Inferior parietal cortex (tissue), 1 donor: ENCODE results near the gene PDF.
"Not testable (repeated sequence)": the region's sequence is repeated elsewhere in the genome, so short reads cannot be mapped to it uniquely, and the experiment has no call there.

Source experiments
- DNase-seq: peaks from one replicate; pipeline ENCODE4 v3.0.0-alpha.2; 2016; ENCODE audit errors: extremely low spot score

PDF gene

DNA sequence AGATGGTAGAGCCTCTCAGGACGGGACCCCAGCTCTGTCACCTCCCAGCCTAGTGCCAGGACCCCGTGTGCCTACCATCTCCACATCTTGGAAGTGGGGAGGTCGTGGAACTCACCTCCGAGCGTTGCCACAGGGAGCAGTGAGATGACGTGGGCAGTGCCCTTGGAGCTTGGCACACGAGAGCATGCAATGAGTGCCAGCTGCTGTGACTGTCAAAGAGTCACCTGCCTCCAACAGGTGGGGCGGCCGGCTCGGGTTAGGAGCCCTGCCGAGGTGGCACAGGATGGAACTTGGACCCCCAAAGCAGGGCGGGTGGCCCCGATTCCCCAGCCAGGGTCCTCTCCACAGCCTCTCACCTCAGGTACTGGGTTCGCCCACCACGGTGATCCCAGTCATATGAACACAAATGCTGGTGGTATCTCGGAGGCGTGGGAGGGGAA, 13.8 kb downstream of the PDF start:
- no peak for DNase-seq

DNA sequence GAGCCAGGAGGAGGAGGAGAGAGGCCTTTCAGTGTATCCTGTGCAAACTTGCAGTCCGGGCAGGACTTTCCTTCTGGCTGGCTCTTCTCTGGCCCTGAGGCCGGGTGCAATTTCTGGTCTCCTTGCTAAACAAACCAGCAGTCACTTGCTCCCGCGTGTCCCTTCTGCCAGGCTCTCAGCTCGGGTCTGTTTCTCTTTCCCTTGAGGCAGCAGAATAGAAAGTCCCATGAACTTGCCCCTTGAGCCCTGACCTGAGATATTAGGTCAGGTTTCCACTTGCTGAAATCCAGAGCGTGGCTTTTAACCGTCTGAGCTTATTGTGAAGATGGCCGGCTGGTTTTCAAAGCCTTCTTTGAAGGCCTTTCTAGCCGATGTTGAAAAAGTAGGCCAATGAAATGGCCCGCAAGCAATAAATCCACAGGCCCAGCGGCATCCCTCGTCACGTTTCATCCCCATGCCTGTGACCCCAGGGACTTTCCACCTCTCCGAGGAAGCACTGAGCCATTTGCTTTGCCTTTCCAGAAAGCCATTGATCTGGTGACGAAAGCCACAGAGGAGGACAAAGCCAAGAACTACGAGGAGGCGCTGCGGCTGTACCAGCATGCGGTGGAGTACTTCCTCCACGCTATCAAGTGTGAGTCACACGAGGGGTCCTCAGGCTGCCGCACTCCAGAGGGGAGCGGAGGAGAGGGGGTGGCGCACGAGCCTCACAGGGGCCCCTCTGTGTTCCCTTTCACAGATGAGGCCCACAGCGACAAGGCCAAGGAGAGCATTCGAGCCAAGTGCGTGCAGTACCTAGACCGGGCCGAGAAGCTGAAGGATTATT, 14.7 kb downstream of the PDF start:
- DNase-seq = no peak

DNA sequence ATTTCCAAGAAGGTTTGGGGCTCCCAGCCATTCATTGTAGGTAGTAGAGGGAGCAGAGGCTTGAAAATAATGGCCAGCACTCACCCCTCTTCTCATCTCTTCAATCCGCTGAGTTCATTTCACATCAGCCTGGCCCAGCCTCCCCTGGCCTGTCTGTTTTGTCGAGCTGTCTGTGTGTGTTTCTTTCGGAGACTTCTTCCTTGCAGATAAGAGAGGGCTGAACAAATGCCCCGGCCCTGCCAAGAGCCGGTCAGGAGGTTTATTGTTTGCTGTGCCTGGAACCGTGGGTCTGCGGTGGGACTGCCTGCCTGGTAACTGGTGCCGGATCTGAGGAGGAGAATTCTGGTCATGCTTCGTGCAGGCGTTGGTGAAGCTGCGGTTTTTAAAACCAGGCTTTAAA, 15.9 kb downstream of the PDF start:
- DNase-seq = no peak

DNA sequence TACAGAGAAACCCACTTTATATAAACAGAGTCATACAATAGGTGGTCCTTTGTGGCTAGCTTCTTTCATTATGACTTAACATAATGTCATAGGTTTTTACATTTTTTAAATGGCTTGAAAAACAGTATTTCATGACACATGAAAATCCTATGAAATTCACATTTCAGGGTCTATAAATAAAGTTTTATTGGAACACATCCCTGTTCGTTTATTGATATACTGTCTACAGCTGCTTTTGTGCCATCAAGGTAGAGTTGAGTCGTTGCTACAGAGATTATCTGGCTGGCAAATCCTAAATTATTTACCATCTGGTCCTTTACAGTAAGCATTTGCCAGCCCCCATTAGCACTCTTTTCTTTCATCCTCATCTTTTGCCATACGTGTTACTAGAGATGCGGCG, 16.9 kb downstream of the PDF start:
- DNase-seq = no peak

DNA sequence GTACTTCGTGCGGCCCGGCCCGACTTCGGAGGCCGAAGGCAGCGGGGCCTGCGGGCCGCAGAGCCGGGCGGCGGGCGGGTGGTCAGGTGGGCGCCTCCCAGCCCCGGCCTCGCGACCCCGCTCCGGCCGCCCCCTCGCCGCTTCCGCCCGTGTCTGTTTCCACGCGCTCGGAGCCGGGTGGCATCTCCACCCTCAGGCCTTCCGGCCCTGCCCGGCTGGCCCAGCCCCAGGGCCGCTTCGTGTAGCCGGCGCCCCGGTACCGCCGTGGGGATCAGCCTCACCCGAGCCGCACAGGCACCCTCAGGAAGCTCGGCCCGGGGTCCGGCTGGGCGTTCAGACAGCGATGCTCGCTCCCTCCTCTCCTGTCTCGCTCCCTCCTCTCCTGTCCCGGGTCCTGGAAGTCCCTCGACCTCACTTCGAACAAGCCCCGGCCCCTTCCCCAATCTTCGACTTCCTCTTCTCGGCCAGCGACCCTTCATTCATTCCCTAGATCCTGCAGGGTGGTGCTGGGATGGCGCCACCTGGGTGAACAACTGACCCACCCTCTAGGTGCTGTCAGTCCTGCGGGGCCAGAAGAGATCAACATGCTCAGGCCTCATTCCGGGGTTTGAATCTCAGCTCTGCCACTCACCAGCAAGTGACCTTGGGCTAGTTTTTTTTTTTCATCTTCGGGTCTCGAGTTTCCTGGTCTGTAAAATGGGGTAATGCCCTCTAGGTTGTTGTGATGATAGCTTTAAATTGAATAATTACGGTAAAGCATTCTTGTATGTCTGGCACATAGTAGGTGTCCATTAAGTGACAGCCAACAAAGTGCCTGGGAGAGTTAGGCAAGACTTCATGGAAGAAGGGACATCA, 18.6 kb downstream of the PDF start:
- DNase-seq = no peak

DNA sequence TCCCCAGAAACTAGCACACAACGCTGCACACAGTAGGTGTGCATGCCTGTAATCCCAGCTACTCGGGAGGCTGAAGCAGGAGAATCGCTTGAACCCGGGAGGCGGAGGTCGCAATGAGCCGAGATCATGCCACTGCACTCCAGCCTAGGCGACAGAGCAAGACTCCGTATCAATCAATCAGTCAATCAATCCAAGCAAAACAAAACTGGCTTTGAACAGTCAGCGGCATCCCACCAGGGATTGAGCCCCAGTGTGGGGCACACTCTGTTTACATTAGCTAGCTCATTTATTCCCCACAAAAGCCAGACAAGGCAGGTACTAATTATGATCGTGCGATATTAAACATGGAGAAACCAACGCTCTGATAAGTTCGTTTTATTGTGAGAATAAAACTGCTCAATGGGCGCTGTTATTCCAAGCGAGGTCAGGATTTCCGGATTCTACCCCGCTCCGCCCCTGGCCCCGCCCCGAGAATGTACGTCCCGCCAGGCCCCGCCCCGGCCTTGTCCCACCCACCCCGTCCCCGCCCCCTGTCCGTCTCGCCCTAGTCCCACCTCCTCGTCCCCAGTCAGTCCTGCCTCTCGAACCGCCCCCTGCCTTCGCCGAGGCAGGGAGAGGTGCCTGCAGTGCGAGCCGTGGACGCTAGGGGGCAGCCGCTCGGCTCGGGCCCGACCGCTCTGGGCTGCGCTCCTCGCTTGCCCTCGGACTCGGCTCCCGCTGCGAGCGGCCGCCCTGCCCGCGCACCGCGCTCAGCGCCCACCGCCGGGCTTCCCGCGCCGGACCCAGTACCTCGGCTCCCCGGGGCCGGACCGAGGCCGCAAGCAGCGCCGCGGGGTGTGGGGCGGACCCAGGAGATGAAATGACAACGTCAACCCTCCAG, 19.5 kb downstream of the PDF start, which contains the start of gene VPS4A:
Gene VPS4A (plus strand): TSS at position 698 of the 880 bp plus-strand sequence. CDS start 162 bp downstream, at position 860.
- DNase-seq = peak; percentile 95

DNA sequence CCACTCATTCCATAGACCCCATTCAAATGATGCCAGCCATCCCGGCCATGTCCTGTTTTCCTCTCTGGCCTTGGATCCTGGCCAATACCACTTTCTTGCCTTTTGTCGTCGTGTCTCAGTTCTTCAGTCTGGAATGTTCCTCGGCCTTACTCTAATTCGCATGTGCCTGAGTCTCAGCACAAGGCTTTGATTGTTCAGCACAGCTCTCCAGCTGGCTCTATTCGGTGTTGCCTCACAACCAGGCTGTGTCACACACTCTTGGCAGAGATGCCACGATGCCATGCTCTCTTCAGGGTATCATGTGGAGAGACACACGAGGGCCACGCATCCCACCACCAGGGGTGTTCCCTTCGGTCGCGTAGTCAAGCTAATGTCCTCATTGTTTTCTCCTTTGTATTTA, 21.1 kb downstream of the PDF start:
- peak; percentile 51 for DNase-seq

DNA sequence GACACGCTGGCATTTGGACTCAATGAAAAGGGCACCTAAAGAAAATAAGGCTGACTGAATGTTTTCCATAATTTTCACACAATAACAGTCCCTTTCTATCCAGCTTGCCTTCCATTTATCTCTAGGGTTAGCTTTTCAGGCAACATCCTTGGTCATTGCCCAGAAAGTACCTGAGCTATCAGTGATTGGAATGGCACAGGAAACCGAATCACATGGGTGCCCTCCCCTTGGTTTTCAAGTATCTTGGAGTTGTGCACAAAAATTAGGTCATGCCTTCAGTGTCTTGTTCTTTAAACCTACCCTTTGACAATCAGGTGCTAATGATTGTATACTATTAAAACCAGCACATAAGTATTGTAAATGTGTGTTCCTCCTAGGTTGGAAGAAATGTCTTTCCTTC, 22.5 kb downstream of the PDF start:
- DNase-seq = no peak

DNA sequence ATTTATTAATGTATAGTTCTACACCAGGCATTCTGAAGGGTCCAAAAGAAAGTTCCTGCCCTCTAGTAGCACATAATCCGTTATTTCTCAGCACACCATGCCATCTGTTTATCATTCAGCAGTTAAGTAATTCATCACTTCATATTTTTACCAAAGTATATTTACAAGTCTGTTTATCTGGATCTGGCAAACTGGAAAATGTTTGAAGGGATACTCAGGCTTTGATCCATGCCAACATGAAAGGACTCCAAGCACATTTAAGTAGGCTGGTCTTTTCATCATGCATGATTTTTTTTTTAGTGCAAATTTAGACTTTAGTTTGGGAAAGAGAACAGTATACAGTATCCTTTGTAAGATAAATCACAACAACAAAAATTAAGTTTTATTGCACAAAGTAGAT, 23.3 kb downstream of the PDF start:
- DNase-seq = no peak

DNA sequence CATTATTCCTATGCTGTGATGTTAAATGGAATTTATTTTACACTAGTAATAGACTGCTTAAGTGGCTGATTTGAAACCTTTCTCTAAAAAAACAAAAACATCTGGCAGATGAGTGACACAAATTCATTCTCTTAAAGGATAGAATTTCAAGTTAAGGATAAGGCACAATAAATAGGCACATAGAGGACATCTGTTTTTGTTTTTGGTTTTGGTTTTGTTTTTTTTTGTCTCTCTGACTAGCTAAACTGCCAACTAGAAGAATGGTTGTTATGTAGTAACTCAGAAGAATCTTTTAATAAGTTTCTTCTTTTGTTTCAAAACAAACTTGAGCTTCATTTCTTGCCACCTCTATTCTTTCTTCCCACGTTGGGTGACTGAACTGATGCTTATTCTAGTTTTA, 24.4 kb downstream of the PDF start:
- DNase-seq = no peak

DNA sequence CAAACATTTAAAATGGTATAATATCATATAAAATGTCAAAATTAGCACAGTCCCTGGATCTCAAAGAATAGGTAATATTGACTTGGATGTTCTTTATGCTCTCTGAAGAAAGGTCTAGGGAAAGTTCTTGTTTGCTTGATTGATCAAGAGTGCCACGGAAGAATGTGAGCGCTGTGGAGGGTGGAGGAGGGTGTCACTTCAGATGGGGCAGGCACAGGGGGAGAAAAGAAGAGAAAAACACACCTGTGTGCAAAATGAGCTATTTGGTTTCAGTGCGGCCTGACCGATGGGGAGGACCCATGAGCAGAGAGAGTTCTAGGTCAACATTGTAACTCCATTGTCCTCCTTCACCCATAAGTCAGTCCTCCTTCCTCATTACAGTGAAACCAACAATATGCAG, 28.1 kb downstream of the PDF start:
- no peak for DNase-seq

DNA sequence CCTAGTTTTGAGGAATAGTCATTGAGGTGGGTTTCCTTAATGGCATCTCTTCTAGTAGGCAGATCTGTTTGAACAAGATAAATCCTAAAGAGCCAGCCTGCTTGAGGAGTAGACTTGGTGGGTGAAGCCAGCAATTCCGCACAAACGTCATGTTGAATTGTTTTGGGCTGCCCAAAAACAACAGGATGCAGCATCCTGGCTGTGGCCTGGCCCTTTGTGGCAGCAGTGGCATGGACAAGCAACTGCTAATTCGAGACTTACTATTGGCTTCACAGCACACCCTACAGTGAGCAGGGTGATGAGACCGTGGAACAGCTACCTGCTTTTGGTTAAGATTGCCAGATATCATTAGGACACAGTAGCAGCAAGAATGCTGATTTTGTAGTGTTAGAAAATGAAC, 28.5 kb downstream of the PDF start:
- DNase-seq = no peak

DNA sequence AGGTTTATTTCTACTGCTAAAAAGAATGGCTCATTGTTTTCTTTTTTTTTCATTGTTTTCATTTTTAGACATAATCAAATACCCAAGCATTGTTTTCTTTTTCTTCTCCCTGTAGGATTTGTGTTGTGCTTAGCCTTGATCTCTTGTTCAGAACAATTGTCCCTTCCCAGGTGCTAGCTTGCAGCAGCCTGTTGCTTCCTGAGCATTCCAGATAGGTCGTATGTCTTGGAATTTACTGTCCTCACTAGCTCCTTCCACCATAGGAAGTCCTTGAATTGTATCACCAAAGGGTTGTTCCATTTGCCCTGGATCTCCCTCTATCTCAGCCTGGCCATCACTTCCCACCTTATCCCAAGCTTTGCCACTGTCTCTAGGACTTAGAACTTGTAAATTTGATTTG, 29.2 kb downstream of the PDF start:
- no peak for DNase-seq

DNA sequence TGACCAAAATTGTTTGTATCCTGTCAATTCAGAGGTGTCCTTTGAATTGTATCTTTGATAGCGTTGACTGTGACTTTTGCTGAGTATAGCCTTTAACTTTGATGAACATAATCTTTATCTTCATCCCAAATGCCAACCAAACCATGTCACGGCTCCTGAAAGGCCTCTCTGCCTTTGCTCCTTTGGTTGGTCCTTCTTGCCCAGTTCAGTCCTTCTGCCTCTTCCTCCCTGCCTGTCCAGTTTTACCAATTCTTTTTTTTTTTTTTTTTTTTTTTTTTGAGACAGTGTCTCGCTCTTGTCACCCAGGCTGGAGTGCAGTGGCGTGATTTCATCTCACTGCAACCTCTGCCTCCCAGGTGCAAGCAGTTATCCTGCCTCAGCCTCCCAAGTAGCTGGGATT, 32.1 kb downstream of the PDF start:
- no peak for DNase-seq

DNA sequence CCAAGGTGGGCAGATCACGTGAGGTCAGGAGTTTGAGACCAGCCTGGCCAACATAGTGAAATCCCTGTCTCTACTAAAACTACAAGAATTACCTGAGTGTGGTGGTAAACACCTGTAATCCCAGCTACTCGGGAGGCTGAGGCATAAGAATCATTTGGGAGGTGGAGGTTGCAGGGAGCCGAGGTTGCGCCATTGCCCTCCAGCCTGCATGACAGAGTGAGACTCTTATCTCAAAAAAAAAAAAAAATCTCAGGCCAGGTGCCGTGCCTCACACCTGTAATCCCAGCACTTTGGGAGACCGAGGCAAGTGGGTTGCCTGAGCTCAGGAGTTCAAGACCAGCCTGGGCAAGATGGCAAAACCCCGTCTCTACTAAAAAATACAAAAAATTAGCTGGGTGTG, 33.6 kb downstream of the PDF start:
- DNase-seq = not testable (repeated sequence)

DNA sequence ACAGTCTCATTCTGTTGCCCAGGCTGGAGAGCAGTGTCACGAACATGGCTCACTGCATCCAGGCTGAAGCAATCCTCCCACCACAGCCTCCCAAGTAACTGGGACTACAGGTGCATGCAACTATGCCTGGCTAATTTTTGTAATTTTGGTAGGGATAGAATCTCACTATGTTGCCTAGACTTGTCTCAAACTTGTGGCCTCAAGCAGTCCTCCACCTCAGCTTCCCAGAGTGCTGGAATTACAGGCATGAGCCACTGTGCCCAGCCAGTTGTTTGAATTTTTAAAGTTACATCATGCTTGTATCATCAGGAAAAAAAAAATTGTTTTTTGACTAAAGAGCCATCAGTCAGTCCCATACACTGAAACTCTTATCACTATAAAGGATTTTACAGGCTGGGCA, 36.3 kb downstream of the PDF start:
- DNase-seq = no peak

DNA sequence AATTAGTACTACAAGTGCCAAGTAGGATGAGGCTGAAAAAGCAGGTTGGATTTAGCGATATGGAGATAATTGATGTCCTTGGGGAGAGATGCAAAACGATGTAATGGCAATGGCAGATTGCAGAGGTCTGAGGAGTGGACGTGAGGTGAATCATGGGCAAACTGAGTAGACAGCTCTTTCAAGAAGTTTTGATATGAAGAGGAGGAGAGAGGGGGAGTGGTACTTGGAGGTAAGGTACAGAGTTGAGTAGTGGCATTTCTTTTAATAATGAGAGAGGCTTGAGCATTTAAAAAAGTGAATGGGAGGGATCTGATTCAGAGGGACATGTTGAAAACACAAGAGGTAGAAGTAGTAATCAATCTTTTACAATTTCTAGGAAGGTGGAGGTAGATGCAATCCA, 37.0 kb downstream of the PDF start:
- DNase-seq = no peak

DNA sequence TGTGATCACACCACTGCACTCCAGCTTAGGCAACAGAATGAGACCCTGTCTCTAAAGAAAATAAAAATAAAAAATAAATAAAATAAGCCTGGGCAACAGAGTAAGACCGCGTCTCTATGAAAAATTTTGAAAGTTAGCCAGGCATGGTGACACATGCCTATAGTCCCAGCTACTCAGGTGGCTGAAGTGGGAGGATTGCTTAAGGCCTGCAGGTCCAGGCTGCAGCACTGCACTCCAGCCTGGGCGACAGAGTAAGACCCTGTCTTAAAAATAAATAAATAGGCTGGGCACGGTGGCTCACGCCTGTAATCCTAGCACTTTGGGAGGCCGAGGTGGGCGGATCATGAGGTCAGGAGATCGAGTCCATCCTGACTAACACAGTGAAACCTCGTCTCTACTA, 38.7 kb downstream of the PDF start:
- DNase-seq = not testable (repeated sequence)

DNA sequence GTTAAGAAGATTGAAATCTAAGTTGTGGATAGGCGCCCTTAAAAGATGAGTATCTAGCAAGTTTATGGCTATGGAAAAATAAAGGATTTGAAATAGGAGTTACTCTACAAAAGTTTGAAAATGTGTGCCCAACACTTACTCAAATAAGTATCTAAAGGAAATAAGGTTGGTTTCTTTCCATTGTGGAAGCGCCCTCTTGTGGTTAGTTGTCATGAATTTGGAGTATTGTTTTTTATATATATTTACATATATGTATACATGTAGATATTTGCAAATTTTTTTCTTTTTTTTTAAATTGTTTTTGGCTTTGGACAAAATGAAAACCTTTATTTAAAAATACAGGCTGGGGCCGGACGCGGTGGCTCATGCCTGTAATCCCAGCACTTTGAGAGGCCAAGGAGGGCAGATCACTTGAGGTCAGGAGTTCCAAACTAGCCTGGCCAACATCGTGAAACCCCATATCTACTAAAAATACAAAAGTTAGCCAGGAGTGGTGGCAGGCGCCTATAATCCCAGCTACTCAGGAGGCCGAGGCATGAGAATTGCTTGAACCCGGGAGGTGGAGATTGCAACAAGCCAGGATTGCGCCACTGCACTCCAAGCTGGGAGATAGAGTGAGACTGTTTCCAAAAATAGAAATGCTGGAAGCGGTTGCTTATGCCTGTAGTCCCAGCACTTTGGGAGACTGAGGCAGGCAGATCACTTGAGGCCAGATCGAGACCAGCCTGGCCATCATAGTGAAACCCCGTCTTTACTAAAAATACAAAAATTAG, 43.3 kb downstream of the PDF start:
- DNase-seq = peak; percentile 89

DNA sequence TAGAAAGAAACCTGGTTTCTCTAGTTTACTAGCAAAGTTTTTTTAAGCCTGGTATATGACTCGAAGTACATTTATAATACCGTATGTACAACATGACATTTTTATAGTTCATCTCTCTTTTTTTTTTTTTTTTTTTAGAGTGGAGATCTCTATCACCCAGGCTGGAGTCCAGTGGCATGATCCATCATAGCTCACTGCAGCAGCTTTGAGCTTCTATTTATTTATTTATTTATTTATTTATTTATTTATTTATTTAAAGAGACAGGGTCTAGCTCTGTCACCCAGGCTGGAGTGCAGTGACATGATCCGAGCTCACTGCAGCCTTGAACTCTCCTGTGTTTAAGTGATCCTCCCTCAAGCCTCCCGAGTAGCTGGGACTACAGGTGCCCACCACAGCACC, 45.1 kb downstream of the PDF start:
- DNase-seq = no peak

DNA sequence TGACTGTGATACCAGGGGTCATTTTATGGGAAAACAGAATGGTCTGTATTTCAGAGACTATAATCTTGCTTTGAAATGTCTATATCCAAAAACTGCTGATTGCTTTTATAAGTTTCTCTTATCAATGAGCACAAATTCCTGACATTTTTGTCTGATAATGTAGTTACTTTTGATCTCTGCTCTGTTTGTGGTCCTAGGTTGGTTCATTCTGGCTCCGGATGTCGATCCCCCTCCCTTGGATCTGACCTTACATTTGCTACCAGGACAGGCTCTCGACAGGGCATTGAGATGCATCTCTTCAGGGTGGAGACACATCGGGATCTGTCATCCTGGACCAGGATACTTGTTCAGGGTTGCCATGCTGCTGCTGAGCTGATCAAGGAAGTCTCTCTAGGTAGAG, 46.5 kb downstream of the PDF start:
- no peak for DNase-seq
